H1 (cell line): ENCODE results near the gene TEF. TPM values are rescaled to one million over a fixed set of nuclear protein-coding genes. Genes with fewer than 3 reads are reported as not detected.
"Not testable (repeated sequence)": the region's sequence is repeated elsewhere in the genome, so short reads cannot be mapped to it uniquely, and the experiment has no call there.

Experiments
- CTCF ChIA-PET: fragments of 300-600 bp; sonication (Branson Sonifier 250); formaldehyde crosslinking; loops from one replicate; lab custom pipeline; 2021; ENCODE audit not compliant: partially characterized antibody; lab: Charles Lee
- POLR2A ChIA-PET: fragments of 300-600 bp; sonication (Branson Sonifier 250); formaldehyde crosslinking; loops from one replicate; lab custom pipeline; 2021; ENCODE audit warnings: inconsistent platforms; ENCODE audit not compliant: partially characterized antibody; lab: Charles Lee
- DNase-seq, 2 experiments: peaks; one replicate each; pipeline versions ENCODE4 v3.0.0 to v3.0.0-alpha.2; 2010 to 2022; ENCODE audit warnings: low spot score in 2 of 2, low read depth in 1 of 2, mixed read lengths in 1 of 2
- FAIRE-seq: peaks from 2 replicates; lab custom pipeline; 2011; peaks lifted over from hg19 to GRCh38; lab: Jason Lieb, UNC
- H2AFZ ChIP-seq: 2 replicates; pipeline ENCODE4 v1.8.1; 2012; ENCODE audit warnings: low read length, inconsistent platforms
- H2AK5ac ChIP-seq: 2 replicates; pipeline ENCODE4 v1.6.1; 2013; ENCODE audit warnings: low read depth, low read length
- H2BK120ac ChIP-seq: replicated peaks from 2 replicates; pipeline ENCODE3; 2013; ENCODE audit warnings: low read depth, low read length, inconsistent platforms
- H2BK12ac ChIP-seq: 2 replicates; pipeline ENCODE4 v1.6.1; 2013; ENCODE audit warnings: low read depth, low read length
- H2BK15ac ChIP-seq: 2 replicates; pipeline ENCODE4 v1.6.1; 2013; ENCODE audit warnings: low read length
- H2BK20ac ChIP-seq: 2 replicates; pipeline ENCODE4 v1.6.1; 2013; ENCODE audit warnings: low read length
- H2BK5ac ChIP-seq: 2 replicates; pipeline ENCODE4 v1.6.1; 2013; ENCODE audit warnings: low read depth, low read length
- H3K14ac ChIP-seq: 2 replicates; pipeline ENCODE4 v1.6.1; 2013; ENCODE audit warnings: inconsistent platforms; ENCODE audit not compliant: insufficient read length
- H3K18ac ChIP-seq: 2 replicates; pipeline ENCODE4 v1.6.1; 2013; ENCODE audit warnings: low read length; ENCODE audit errors: extremely low read depth
- H3K23ac ChIP-seq: 2 replicates; pipeline ENCODE4 v1.6.1; 2013; ENCODE audit warnings: inconsistent platforms; ENCODE audit not compliant: insufficient read length
- H3K23me2 ChIP-seq: 2 replicates; pipeline ENCODE4 v1.6.1; 2013; ENCODE audit warnings: low read depth, low read length
- H3K27ac ChIP-seq: 2 replicates; pipeline ENCODE4 v1.6.1; 2011; ENCODE audit warnings: low read depth, low read length, inconsistent platforms
- H3K27me3 ChIP-seq, 4 experiments: replicated peaks in 1 of 4; 1 replicate in 1 of 4; 2 replicates in 3 of 4; pipeline versions ENCODE4 v1.6.1 to v1.8.1; 2011 to 2013; ENCODE audit warnings: low read length in 3 of 4, mild to moderate bottlenecking in 3 of 4, inconsistent platforms in 2 of 4, mixed read lengths in 2 of 4, moderate library complexity in 1 of 4; ENCODE audit not compliant: control insufficient read depth in 3 of 4, insufficient read depth in 3 of 4; ENCODE audit errors: extremely low read depth in 1 of 4
- H3K36me3 ChIP-seq, 4 experiments: 2 replicates each; pipeline versions ENCODE4 v1.6.1 to v1.8.1; 2011 to 2013; ENCODE audit warnings: mild to moderate bottlenecking in 4 of 4, low read length in 3 of 4, moderate library complexity in 2 of 4, control low read depth in 1 of 4, inconsistent platforms in 1 of 4; ENCODE audit not compliant: insufficient read depth in 4 of 4, control insufficient read depth in 2 of 4
- H3K4ac ChIP-seq: replicated peaks from 2 replicates; pipeline ENCODE3; 2013; ENCODE audit warnings: low read length, low read depth, mixed read lengths, inconsistent platforms; ENCODE audit not compliant: insufficient read length
- H3K4me1 ChIP-seq, 4 experiments: replicated peaks in 1 of 4; 1 replicate in 1 of 4; 2 replicates in 3 of 4; pipeline versions ENCODE4 v1.6.1 to v1.8.1; 2011 to 2013; ENCODE audit warnings: low read length in 3 of 4, inconsistent platforms in 2 of 4, mixed read lengths in 1 of 4; ENCODE audit not compliant: insufficient read depth in 4 of 4, control insufficient read depth in 3 of 4
- H3K4me2 ChIP-seq, 2 experiments: 2 replicates each; pipeline versions ENCODE4 v1.6.1 to v1.8.1; 2011 to 2013; ENCODE audit warnings: low read depth in 2 of 2, low read length in 2 of 2, control low read depth in 1 of 2, inconsistent platforms in 1 of 2, mild to moderate bottlenecking in 1 of 2; ENCODE audit not compliant: insufficient read depth in 1 of 2
- H3K4me3 ChIP-seq, 4 experiments: fragments of 200-600, 300-600 bp in 1 of 4; sonication (generic), shearing (Covaris generic), sonication (Bioruptor Twin) in 1 of 4; 2 replicates each; pipeline versions ENCODE4 v1.5.1 to v1.8.1; 2011 to 2016; ENCODE audit warnings: low read length in 4 of 4, low read depth in 3 of 4, control low read depth in 2 of 4, inconsistent platforms in 2 of 4, mild to moderate bottlenecking in 2 of 4, mixed read lengths in 1 of 4, moderate library complexity in 1 of 4; ENCODE audit not compliant: insufficient read depth in 2 of 4; ENCODE audit errors: extremely low read depth in 1 of 4
- H3K56ac ChIP-seq: replicated peaks from 2 replicates; pipeline ENCODE3; 2013; ENCODE audit warnings: low read depth, mild to moderate bottlenecking, mixed read lengths, low read length, inconsistent platforms; ENCODE audit not compliant: insufficient read length
- H3K79me1 ChIP-seq: 2 replicates; pipeline ENCODE4 v1.6.1; 2013; ENCODE audit warnings: low read depth, low read length, control low read depth
- H3K79me2 ChIP-seq, 2 experiments: 2 replicates each; pipeline versions ENCODE4 v1.6.1 to v1.8.1; 2012 to 2013; ENCODE audit warnings: low read length in 2 of 2, mild to moderate bottlenecking in 2 of 2, inconsistent platforms in 1 of 2; ENCODE audit not compliant: insufficient read depth in 2 of 2, control insufficient read depth in 1 of 2
- H3K9ac ChIP-seq, 4 experiments: replicated peaks in 1 of 4; 1 replicate in 1 of 4; 2 replicates in 3 of 4; pipeline versions ENCODE4 v1.6.1 to v1.8.1; 2011 to 2013; ENCODE audit warnings: low read depth in 3 of 4, low read length in 3 of 4, control low read depth in 2 of 4, mild to moderate bottlenecking in 2 of 4, moderate library complexity in 2 of 4, inconsistent platforms in 1 of 4; ENCODE audit errors: extremely low read depth in 1 of 4
- H3K9me3 ChIP-seq, 2 experiments: 2 replicates each; pipeline versions ENCODE4 v1.6.1 to v1.8.1; 2012 to 2013; ENCODE audit warnings: mild to moderate bottlenecking in 2 of 2, moderate library complexity in 2 of 2, control low read depth in 1 of 2, inconsistent platforms in 1 of 2, low read depth in 1 of 2, low read length in 1 of 2, mixed read lengths in 1 of 2; ENCODE audit not compliant: insufficient read depth in 2 of 2
- H4K20me1 ChIP-seq, 2 experiments: replicated peaks in 1 of 2; 2 replicates each; pipeline versions ENCODE3 to v1.8.1; 2011 to 2013; ENCODE audit warnings: inconsistent platforms in 2 of 2, low read length in 2 of 2, mild to moderate bottlenecking in 1 of 2; ENCODE audit not compliant: insufficient read depth in 2 of 2, control insufficient read depth in 1 of 2
- H4K5ac ChIP-seq: 2 replicates; pipeline ENCODE4 v1.6.1; 2013; ENCODE audit warnings: low read length, low read depth, mixed read lengths, inconsistent platforms; ENCODE audit not compliant: insufficient read length
- H4K8ac ChIP-seq: 2 replicates; pipeline ENCODE4 v1.8.0; 2013; ENCODE audit warnings: mild to moderate bottlenecking, moderate library complexity, low read length, inconsistent platforms; ENCODE audit not compliant: insufficient read depth; ENCODE audit errors: extremely low read depth
- H4K91ac ChIP-seq: replicated peaks from 2 replicates; pipeline ENCODE3; 2013; ENCODE audit warnings: low read length, mixed read lengths, inconsistent platforms; ENCODE audit not compliant: insufficient read length
- WGBS, 2 experiments: shearing (Covaris generic) in 1 of 2; methylation state at CpG; one replicate each; pipeline versions ENCODE4 v1.1.6 to v1.1.7; 2013 to 2015; ENCODE audit warnings: low lambda C conversion rate in 2 of 2, mixed read lengths in 2 of 2, inconsistent platforms in 1 of 2, low coverage in 1 of 2, missing lambda C conversion rate in 1 of 2; ENCODE audit not compliant: insufficient replicate concordance in 2 of 2, insufficient coverage in 1 of 2, insufficient read length in 1 of 2; ENCODE audit errors: extremely low coverage in 1 of 2, missing lambda C conversion rate in 1 of 2; 5-methylcytosine and 5-hydroxymethylcytosine counted together
- polyA plus RNA-seq, 7 experiments: library from polyadenylated mRNA; depleted of rRNA in 3 of 7; stranded (reverse) in 5 of 7; unstranded in 2 of 7; fragments of >200 nt in 5 of 7; fragments of 200-250 nt in 2 of 7; gene quantifications; 1 replicate in 5 of 7; 2 replicates in 1 of 7; 4 replicates in 1 of 7; pipeline versions ENCODE4 v1.2.1 to v1.2.3, GENCODE V29; 2011 to 2013; ENCODE audit warnings: missing spikeins in 2 of 7, mixed read lengths in 2 of 7
- total RNA-seq: library from RNA; stranded (reverse); fragmentation: NEBNext Ultra II Directional; extraction: Animal tissue kit (Norgen Biotek cat#: 25700); gene quantifications from 2 replicates; pipeline ENCODE4 v1.2.1, GENCODE V29; 2021

Gene TEF
- total and polyA plus RNA-seq, 2 of the 8 experiments (the other 6 are each of a cell fraction or from before 2014, with no cell fraction given), result 7.4 to 9.0 TPM

- H3K79me2 ChIP-seq, result peaks cover 0 to 37% of the 10 kb centered on the region in 2 experiments; a peak in 2 of 4 replicates
- H3K18ac ChIP-seq, H3K4ac ChIP-seq, H3K23ac ChIP-seq, H2BK12ac ChIP-seq, H2BK15ac ChIP-seq, H2AFZ ChIP-seq, H3K9ac ChIP-seq, H4K91ac ChIP-seq, H3K23me2 ChIP-seq, CTCF ChIA-PET, H2AK5ac ChIP-seq, H3K27me3 ChIP-seq, DNase-seq, H4K5ac ChIP-seq, H2BK120ac ChIP-seq, H3K56ac ChIP-seq, H3K4me3 ChIP-seq, H3K4me2 ChIP-seq, H3K9me3 ChIP-seq, H3K4me1 ChIP-seq, H2BK5ac ChIP-seq, H3K14ac ChIP-seq, H3K27ac ChIP-seq, H2BK20ac ChIP-seq, FAIRE-seq, H4K8ac ChIP-seq: not testable (repeated sequence)
- peaks cover 11% of the 10 kb centered on the region for H3K79me1 ChIP-seq
- peaks cover 18 to 31% of the 10 kb centered on the region in 2 experiments for H4K20me1 ChIP-seq
- H3K36me3 ChIP-seq, result peaks cover 14 to 50% (median 29%) of the 10 kb centered on the region in 4 experiments
- 91% methylated on average over 5 of the region's 5 CpGs; no CpG with 5 or more reads in 1 of the 2 experiments for WGBS, 2 experiments
- POLR2A ChIA-PET, result interaction anchor here (0.6 to 4.3 kb wide), 3 partner anchors 9 to 22 kb away, joined by 3 to 63 read pairs (median 5); partner anchors contain the start of gene TOB2
Observed at GRCh38 chr22:41434361-41435003, 52.7 kb downstream of the TEF start.
